HepG2 (cell line): Measurements from ENCODE around the gene TPX2. TPM values are rescaled to one million over a fixed set of nuclear protein-coding genes. Genes with fewer than 3 reads are reported as not detected.

Experiments used
- ADNP ChIP-seq: sonication (generic); formaldehyde crosslinking; IDR thresholded peaks from 2 replicates; pipeline ENCODE4 v1.4.0; 2020; ENCODE audit warnings: missing genetic modification reagents
- CHD2 ChIP-seq: IDR thresholded peaks from 2 replicates; pipeline ENCODE4 v1.6.1; 2011; ENCODE audit warnings: low read depth, low read length, improper control_type of control experiment
- FOSL1 ChIP-seq: sonication (generic); formaldehyde crosslinking; IDR thresholded peaks from 2 replicates; pipeline ENCODE4 v1.9.0; 2021; ENCODE audit warnings: missing genetic modification reagents, borderline replicate concordance
- PRPF4 ChIP-seq: fragments of 200-400 bp; formaldehyde crosslinking; IDR thresholded peaks from 2 replicates; pipeline ENCODE4 v1.6.1; 2016; ENCODE audit warnings: low read length, low read depth; ENCODE audit not compliant: poor library complexity, severe bottlenecking
- PTBP1 ChIP-seq: fragments of 200-400 bp; formaldehyde crosslinking; IDR thresholded peaks from 2 replicates; pipeline ENCODE4 v1.6.1; 2018; ENCODE audit warnings: low read length, low read depth; ENCODE audit not compliant: poor library complexity, severe bottlenecking
- RXRA ChIP-seq: sonication (generic); formaldehyde crosslinking; IDR thresholded peaks from 2 replicates; pipeline ENCODE4 v1.5.1; 2020; ENCODE audit warnings: missing genetic modification reagents
- SETDB1 ChIP-seq: sonication (generic); formaldehyde crosslinking; IDR thresholded peaks from 2 replicates; pipeline ENCODE4 v1.5.1; 2020; ENCODE audit warnings: missing genetic modification reagents, mild to moderate bottlenecking, borderline replicate concordance
- SKI ChIP-seq: fragments of 450-650 bp; IDR thresholded peaks from one replicate; pipeline ENCODE4 v1.6.1; 2018; ENCODE audit warnings: mild to moderate bottlenecking; ENCODE audit not compliant: partially characterized antibody
- STAT5B ChIP-seq: sonication (generic); formaldehyde crosslinking; IDR thresholded peaks from 2 replicates; pipeline ENCODE4 v1.4.0; 2020; ENCODE audit warnings: missing genetic modification reagents
- TBX2 ChIP-seq: sonication (generic); formaldehyde crosslinking; IDR thresholded peaks from 2 replicates; pipeline ENCODE4 v1.5.0; 2020; ENCODE audit warnings: missing genetic modification reagents, mild to moderate bottlenecking, borderline replicate concordance
- ZNF430 ChIP-seq: sonication (generic); formaldehyde crosslinking; IDR thresholded peaks from 2 replicates; pipeline ENCODE4 v1.9.0; 2021; ENCODE audit warnings: mild to moderate bottlenecking, missing genetic modification reagents
- ZNF670 ChIP-seq: sonication (generic); formaldehyde crosslinking; IDR thresholded peaks from 2 replicates; pipeline ENCODE4 v1.8.0; 2022; ENCODE audit warnings: mild to moderate bottlenecking, missing genetic modification reagents, borderline replicate concordance
- ZNF674 ChIP-seq: sonication (generic); formaldehyde crosslinking; IDR thresholded peaks from 2 replicates; pipeline ENCODE4 v1.5.0; 2020; ENCODE audit warnings: low read depth, mild to moderate bottlenecking, missing genetic modification reagents
- ZNF879 ChIP-seq: sonication (generic); formaldehyde crosslinking; IDR thresholded peaks from 2 replicates; pipeline ENCODE4 v1.8.1; 2023; ENCODE audit warnings: missing genetic modification reagents
- ZZZ3 ChIP-seq: sonication (generic); formaldehyde crosslinking; IDR thresholded peaks from 2 replicates; pipeline ENCODE4 v1.4.0; 2020; ENCODE audit warnings: missing genetic modification reagents, mild to moderate bottlenecking, borderline replicate concordance
- polyA plus RNA-seq, 8 experiments: library from polyadenylated mRNA; depleted of rRNA in 3 of 8; stranded (reverse) in 7 of 8; unstranded in 1 of 8; fragments of >200 nt; fragmentation: Illumina TruSeq in 4 of 8; extraction: Trizol in 4 of 8; gene quantifications; 2 replicates each; pipeline versions ENCODE4 v1.2.1 to v1.2.3, GENCODE V29; 2011 to 2016; ENCODE audit warnings: low read depth in 4 of 8, missing spikeins in 1 of 8, mixed read lengths in 1 of 8; ENCODE audit not compliant: insufficient read depth in 1 of 8
- total RNA-seq, 5 experiments: library from RNA; depleted of rRNA; stranded (reverse); fragments of >200 nt; fragmentation: Illumina TruSeq; extraction: Trizol; gene quantifications; 2 replicates each; pipeline ENCODE4 v1.2.3, GENCODE V29; 2016; ENCODE audit warnings: low read depth in 1 of 5
- TF ChIP-seq, protein P1 (sequence below): sonication (generic); formaldehyde crosslinking; IDR thresholded peaks from 2 replicates; pipeline ENCODE4 v1.4.0; 2020; ENCODE audit warnings: mild to moderate bottlenecking, missing genetic modification reagents
- TF ChIP-seq, protein P2 (sequence below): sonication (generic); formaldehyde crosslinking; IDR thresholded peaks from 2 replicates; pipeline ENCODE4 v1.4.0; 2020; ENCODE audit warnings: missing genetic modification reagents
- TF ChIP-seq, protein P3 (sequence below): sonication (generic); formaldehyde crosslinking; IDR thresholded peaks from 2 replicates; pipeline ENCODE4 v1.4.0; 2020; ENCODE audit warnings: low read depth, mild to moderate bottlenecking, missing genetic modification reagents
- TF ChIP-seq, protein P4 (sequence below): sonication (generic); formaldehyde crosslinking; IDR thresholded peaks from 2 replicates; pipeline ENCODE4 v1.4.0; 2020; ENCODE audit warnings: missing genetic modification reagents
- TF ChIP-seq, protein P5 (sequence below): sonication (generic); formaldehyde crosslinking; IDR thresholded peaks from 2 replicates; pipeline ENCODE4 v1.5.1; 2020; ENCODE audit warnings: missing genetic modification reagents, mild to moderate bottlenecking, borderline replicate concordance

TPX2 gene
- total and polyA plus RNA-seq, 2 of the 13 experiments (the other 11 are each of a cell fraction or from before 2014, with no cell fraction given): 34.3 to 124 TPM

DNA sequence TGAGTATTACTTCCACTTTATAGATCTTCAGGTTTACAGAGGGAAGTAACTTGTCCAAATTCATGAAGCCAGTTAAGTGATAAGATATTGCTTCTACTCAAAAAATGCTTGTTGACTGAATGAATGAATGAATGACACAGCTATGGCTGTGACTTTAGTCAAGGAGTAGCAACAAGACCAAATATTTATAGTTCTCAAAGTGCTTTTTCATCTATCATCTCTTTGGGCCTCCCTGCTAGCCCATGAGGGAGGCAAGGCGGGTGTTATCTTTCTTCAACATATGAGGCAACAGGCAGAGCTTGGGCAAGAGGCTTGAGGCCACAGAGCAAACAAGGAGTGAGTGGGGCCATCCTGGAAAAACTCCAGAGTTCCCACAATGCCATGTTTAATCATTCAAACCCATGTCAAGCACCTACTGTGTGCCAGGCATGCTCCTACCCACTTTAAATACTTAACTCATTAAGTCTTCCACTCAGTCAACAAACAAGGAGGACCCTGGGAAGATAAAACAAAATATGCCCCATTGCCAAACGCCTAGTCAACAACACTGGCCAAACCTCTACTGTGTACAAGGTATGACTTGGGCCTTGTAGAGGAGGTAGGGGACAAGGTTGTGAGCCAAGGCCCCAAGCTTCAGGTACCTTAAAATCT lies 32.4 kb upstream of the TPX2 start (continued):
- TF ChIP-seq TBX2 (CRISPR knock-in tag): peak; percentile 96
- TF ChIP-seq, protein P1, sequence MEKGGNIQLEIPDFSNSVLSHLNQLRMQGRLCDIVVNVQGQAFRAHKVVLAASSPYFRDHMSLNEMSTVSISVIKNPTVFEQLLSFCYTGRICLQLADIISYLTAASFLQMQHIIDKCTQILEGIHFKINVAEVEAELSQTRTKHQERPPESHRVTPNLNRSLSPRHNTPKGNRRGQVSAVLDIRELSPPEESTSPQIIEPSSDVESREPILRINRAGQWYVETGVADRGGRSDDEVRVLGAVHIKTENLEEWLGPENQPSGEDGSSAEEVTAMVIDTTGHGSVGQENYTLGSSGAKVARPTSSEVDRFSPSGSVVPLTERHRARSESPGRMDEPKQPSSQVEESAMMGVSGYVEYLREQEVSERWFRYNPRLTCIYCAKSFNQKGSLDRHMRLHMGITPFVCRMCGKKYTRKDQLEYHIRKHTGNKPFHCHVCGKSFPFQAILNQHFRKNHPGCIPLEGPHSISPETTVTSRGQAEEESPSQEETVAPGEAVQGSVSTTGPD (CRISPR knock-in tag): no peak
- no peak for TF ChIP-seq SETDB1 (CRISPR knock-in tag)
- TF ChIP-seq, protein P2, sequence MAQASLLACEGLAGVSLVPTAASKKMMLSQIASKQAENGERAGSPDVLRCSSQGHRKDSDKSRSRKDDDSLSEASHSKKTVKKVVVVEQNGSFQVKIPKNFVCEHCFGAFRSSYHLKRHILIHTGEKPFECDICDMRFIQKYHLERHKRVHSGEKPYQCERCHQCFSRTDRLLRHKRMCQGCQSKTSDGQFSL (CRISPR knock-in tag): peak; percentile 83; the same call in 1 of the 2 replicates
- TF ChIP-seq RXRA (CRISPR knock-in tag): peak; percentile 95
- peak; percentile 86; the same call in 1 of the 2 replicates for TF ChIP-seq STAT5B
- TF ChIP-seq, protein P3, sequence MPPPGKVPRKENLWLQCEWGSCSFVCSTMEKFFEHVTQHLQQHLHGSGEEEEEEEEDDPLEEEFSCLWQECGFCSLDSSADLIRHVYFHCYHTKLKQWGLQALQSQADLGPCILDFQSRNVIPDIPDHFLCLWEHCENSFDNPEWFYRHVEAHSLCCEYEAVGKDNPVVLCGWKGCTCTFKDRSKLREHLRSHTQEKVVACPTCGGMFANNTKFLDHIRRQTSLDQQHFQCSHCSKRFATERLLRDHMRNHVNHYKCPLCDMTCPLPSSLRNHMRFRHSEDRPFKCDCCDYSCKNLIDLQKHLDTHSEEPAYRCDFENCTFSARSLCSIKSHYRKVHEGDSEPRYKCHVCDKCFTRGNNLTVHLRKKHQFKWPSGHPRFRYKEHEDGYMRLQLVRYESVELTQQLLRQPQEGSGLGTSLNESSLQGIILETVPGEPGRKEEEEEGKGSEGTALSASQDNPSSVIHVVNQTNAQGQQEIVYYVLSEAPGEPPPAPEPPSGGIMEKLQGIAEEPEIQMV (CRISPR knock-in tag): peak; percentile 93; the same call in 1 of the 2 replicates
- TF ChIP-seq PRPF4: peak; percentile 36
- peak; percentile 49; the same call in 1 of the 2 replicates for TF ChIP-seq ZZZ3 (CRISPR knock-in tag)
- peak; percentile 35; the same call in 1 of the 2 replicates for TF ChIP-seq ZNF430 (CRISPR knock-in tag)
- TF ChIP-seq CHD2: no peak; the same call in 1 of the 2 replicates
- peak; percentile 65; the same call in 1 of the 2 replicates for TF ChIP-seq ZNF670 (CRISPR knock-in tag)
- TF ChIP-seq, protein P4, sequence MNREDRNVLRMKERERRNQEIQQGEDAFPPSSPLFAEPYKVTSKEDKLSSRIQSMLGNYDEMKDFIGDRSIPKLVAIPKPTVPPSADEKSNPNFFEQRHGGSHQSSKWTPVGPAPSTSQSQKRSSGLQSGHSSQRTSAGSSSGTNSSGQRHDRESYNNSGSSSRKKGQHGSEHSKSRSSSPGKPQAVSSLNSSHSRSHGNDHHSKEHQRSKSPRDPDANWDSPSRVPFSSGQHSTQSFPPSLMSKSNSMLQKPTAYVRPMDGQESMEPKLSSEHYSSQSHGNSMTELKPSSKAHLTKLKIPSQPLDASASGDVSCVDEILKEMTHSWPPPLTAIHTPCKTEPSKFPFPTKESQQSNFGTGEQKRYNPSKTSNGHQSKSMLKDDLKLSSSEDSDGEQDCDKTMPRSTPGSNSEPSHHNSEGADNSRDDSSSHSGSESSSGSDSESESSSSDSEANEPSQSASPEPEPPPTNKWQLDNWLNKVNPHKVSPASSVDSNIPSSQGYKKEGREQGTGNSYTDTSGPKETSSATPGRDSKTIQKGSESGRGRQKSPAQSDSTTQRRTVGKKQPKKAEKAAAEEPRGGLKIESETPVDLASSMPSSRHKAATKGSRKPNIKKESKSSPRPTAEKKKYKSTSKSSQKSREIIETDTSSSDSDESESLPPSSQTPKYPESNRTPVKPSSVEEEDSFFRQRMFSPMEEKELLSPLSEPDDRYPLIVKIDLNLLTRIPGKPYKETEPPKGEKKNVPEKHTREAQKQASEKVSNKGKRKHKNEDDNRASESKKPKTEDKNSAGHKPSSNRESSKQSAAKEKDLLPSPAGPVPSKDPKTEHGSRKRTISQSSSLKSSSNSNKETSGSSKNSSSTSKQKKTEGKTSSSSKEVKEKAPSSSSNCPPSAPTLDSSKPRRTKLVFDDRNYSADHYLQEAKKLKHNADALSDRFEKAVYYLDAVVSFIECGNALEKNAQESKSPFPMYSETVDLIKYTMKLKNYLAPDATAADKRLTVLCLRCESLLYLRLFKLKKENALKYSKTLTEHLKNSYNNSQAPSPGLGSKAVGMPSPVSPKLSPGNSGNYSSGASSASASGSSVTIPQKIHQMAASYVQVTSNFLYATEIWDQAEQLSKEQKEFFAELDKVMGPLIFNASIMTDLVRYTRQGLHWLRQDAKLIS (CRISPR knock-in tag): peak; percentile 86; the same call in 1 of the 2 replicates
- TF ChIP-seq ZNF674 (CRISPR knock-in tag): no peak
- no peak for TF ChIP-seq PTBP1
- TF ChIP-seq, protein P5, sequence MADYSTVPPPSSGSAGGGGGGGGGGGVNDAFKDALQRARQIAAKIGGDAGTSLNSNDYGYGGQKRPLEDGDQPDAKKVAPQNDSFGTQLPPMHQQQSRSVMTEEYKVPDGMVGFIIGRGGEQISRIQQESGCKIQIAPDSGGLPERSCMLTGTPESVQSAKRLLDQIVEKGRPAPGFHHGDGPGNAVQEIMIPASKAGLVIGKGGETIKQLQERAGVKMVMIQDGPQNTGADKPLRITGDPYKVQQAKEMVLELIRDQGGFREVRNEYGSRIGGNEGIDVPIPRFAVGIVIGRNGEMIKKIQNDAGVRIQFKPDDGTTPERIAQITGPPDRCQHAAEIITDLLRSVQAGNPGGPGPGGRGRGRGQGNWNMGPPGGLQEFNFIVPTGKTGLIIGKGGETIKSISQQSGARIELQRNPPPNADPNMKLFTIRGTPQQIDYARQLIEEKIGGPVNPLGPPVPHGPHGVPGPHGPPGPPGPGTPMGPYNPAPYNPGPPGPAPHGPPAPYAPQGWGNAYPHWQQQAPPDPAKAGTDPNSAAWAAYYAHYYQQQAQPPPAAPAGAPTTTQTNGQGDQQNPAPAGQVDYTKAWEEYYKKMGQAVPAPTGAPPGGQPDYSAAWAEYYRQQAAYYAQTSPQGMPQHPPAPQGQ (CRISPR knock-in tag): peak; percentile 97; the same call in 1 of the 2 replicates
- TF ChIP-seq SKI: peak; percentile 87
- peak; percentile 68; the same call in 1 of the 2 replicates for TF ChIP-seq FOSL1 (CRISPR knock-in tag)
- TF ChIP-seq ZNF879 (CRISPR knock-in tag): no peak
- peak; percentile 94 for TF ChIP-seq ADNP (CRISPR knock-in tag)
